Measurements from ENCODE around the gene RS1. TPM values are rescaled to one million over a fixed set of nuclear protein-coding genes. Genes with fewer than 3 reads are reported as not detected.

RS1 gene
- total and polyA plus RNA-seq, 10 of the 15 experiments (the other 5 are each of a cell fraction or from before 2014, with no cell fraction given): 0.04 to 0.26 TPM; not detected in 8

DNA sequence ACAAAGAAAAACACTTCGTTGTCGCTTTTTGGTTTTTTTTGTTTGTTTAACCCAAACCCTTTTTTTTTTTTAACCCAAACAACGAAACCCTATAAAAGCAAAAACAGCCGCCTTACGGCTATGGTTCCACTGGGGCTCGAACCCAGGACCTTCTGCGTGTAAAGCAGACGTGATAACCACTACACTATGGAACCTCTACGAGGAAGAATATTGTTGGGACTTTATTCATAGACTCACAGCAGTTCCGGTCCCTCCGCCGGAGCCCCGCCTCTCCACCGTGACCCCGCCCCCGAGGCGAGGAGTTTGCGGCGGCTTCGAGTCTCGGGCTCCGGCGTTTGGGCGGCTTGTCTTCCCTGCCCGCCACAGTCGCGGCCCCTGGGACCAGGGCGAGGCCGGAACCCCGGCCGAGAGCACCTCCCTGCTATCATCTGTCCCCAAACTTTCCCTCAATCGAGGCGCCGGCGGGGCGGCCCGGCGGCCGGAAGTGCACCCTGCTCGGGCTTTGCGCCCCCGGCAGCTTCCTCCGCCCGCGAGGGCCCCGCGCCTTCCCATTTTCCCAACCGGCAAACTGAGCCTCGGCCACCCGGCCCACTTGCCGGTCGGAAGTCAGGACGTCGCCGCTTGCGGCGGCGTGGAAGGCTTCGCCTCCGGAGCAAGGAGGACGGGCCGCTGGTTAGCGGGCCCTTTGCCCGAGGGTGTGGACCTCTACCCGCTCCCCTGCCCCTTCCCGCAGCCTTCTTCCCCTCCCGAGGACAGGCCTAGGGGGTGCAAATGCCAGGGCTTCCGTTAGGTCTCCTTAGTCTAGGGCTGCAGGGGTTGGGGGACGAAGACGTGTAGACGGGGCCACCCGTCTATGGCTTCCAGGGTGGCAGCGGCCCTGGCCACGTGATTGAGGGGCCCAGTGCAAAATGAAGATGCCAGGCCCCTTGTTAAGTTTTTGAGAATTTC lies 3.2 kb upstream of the RS1 start (continued):
- TF ChIP-seq BHLHE40 (IDR thresholded peaks at IDR 0.05; ENCODE audit: borderline replicate concordance in 1 of 2, low read depth in 2 of 2, low read length in 1 of 2): 0 out of 4 replicates have a peak, but pooled peaks of 1 of the 2 experiments have one; percentile 4
- TF ChIP-seq, protein P1, sequence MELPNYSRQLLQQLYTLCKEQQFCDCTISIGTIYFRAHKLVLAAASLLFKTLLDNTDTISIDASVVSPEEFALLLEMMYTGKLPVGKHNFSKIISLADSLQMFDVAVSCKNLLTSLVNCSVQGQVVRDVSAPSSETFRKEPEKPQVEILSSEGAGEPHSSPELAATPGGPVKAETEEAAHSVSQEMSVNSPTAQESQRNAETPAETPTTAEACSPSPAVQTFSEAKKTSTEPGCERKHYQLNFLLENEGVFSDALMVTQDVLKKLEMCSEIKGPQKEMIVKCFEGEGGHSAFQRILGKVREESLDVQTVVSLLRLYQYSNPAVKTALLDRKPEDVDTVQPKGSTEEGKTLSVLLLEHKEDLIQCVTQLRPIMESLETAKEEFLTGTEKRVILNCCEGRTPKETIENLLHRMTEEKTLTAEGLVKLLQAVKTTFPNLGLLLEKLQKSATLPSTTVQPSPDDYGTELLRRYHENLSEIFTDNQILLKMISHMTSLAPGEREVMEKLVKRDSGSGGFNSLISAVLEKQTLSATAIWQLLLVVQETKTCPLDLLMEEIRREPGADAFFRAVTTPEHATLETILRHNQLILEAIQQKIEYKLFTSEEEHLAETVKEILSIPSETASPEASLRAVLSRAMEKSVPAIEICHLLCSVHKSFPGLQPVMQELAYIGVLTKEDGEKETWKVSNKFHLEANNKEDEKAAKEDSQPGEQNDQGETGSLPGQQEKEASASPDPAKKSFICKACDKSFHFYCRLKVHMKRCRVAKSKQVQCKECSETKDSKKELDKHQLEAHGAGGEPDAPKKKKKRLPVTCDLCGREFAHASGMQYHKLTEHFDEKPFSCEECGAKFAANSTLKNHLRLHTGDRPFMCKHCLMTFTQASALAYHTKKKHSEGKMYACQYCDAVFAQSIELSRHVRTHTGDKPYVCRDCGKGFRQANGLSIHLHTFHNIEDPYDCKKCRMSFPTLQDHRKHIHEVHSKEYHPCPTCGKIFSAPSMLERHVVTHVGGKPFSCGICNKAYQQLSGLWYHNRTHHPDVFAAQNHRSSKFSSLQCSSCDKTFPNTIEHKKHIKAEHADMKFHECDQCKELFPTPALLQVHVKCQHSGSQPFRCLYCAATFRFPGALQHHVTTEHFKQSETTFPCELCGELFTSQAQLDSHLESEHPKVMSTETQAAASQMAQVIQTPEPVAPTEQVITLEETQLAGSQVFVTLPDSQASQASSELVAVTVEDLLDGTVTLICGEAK (IDR thresholded peaks at IDR 0.05; ENCODE audit: borderline replicate concordance): peak; percentile 77
- TF ChIP-seq TBL1XR1 (IDR thresholded peaks at IDR 0.05; ENCODE audit: low read depth, low read length): peak; percentile 66; the same call in 1 of the 2 replicates
- TF ChIP-seq, protein P2, sequence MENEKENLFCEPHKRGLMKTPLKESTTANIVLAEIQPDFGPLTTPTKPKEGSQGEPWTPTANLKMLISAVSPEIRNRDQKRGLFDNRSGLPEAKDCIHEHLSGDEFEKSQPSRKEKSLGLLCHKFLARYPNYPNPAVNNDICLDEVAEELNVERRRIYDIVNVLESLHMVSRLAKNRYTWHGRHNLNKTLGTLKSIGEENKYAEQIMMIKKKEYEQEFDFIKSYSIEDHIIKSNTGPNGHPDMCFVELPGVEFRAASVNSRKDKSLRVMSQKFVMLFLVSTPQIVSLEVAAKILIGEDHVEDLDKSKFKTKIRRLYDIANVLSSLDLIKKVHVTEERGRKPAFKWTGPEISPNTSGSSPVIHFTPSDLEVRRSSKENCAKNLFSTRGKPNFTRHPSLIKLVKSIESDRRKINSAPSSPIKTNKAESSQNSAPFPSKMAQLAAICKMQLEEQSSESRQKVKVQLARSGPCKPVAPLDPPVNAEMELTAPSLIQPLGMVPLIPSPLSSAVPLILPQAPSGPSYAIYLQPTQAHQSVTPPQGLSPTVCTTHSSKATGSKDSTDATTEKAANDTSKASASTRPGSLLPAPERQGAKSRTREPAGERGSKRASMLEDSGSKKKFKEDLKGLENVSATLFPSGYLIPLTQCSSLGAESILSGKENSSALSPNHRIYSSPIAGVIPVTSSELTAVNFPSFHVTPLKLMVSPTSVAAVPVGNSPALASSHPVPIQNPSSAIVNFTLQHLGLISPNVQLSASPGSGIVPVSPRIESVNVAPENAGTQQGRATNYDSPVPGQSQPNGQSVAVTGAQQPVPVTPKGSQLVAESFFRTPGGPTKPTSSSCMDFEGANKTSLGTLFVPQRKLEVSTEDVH (IDR thresholded peaks at IDR 0.05; ENCODE audit: low read depth, partially characterized antibody): no peak
- no peak for TF ChIP-seq MEF2B (IDR thresholded peaks at IDR 0.05; ENCODE audit: partially characterized antibody, poor library complexity, severe bottlenecking)
- TF ChIP-seq MXI1 (IDR thresholded peaks at IDR 0.05; ENCODE audit: low read depth, low read length): no peak
- TF ChIP-seq, protein P3, sequence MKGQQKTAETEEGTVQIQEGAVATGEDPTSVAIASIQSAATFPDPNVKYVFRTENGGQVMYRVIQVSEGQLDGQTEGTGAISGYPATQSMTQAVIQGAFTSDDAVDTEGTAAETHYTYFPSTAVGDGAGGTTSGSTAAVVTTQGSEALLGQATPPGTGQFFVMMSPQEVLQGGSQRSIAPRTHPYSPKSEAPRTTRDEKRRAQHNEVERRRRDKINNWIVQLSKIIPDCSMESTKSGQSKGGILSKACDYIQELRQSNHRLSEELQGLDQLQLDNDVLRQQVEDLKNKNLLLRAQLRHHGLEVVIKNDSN (IDR thresholded peaks at IDR 0.05; ENCODE audit: borderline replicate concordance, extremely low read length, insufficient read depth, low read depth, low read length): peak; percentile 53
- peak; percentile 61; the same call in 1 of the 2 replicates for TF ChIP-seq GABPA (IDR thresholded peaks at IDR 0.05; ENCODE audit: low read depth)
- TF ChIP-seq MYC (IDR thresholded peaks at IDR 0.05; ENCODE audit: insufficient read depth, insufficient read length, insufficient replicate concordance, low read length, severe bottlenecking): no peak
- TF ChIP-seq TAF1 (IDR thresholded peaks at IDR 0.05; ENCODE audit: borderline replicate concordance, low read depth, low read length): no peak; the same call in 1 of the 2 replicates
- TF ChIP-seq CBX5 (IDR thresholded peaks at IDR 0.05; ENCODE audit: low read depth): peak; percentile 28; the same call in 1 of the 2 replicates
- 0 out of 3 replicates have a peak, but pooled peaks have one; percentile 5 for TF ChIP-seq POU2F2 (IDR thresholded peaks at IDR 0.05; ENCODE audit: borderline replicate concordance, low read depth, low read length)
- no peak for TF ChIP-seq POLR2AphosphoS5 (IDR thresholded peaks at IDR 0.05; ENCODE audit: low read length)
- no peak for TF ChIP-seq BRCA1 (IDR thresholded peaks at IDR 0.05; ENCODE audit: low read depth, low read length)
- no peak for TF ChIP-seq IRF4 (IDR thresholded peaks at IDR 0.05; ENCODE audit: low read depth, low read length)

All from GM12878 (cell line).